ENCODE results near the gene MTARC2.

DNA sequence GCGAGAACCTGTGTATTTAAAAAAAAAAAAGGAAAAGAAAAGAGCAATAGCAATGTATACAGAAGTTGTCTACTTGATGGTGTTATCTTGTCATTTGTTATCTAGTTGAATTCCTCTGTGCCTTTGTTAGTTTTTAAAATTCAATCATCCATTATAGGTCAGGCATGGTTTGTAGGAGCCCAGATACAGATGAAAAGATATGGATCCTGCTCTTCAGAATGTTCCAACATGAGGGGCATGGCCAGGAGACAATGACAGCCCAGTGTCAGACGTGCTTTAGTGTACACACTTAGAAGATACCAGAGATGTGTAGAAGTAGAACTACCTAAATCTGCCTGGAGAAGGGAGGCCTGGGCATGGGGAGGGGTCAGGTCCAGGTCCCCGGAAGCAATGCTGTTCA lies 16.6 kb downstream of the MTARC2 start:
- TF ChIP-seq, protein P1, sequence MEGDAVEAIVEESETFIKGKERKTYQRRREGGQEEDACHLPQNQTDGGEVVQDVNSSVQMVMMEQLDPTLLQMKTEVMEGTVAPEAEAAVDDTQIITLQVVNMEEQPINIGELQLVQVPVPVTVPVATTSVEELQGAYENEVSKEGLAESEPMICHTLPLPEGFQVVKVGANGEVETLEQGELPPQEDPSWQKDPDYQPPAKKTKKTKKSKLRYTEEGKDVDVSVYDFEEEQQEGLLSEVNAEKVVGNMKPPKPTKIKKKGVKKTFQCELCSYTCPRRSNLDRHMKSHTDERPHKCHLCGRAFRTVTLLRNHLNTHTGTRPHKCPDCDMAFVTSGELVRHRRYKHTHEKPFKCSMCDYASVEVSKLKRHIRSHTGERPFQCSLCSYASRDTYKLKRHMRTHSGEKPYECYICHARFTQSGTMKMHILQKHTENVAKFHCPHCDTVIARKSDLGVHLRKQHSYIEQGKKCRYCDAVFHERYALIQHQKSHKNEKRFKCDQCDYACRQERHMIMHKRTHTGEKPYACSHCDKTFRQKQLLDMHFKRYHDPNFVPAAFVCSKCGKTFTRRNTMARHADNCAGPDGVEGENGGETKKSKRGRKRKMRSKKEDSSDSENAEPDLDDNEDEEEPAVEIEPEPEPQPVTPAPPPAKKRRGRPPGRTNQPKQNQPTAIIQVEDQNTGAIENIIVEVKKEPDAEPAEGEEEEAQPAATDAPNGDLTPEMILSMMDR (IDR thresholded peaks at IDR 0.05) = no peak
- no peak for TF ChIP-seq POLR2AphosphoS5 (IDR thresholded peaks at IDR 0.05)
- TF ChIP-seq EP300 (IDR thresholded peaks at IDR 0.05) = no peak
- TF ChIP-seq POLR2A (IDR thresholded peaks at IDR 0.05; ENCODE audit: low read depth) = no peak

Measured in esophagus muscularis mucosa (tissue), 4 donors.